Panc1 (cell line): ENCODE results near the gene CACNA1E.

Experiments
- POLR2AphosphoS5 ChIP-seq: IDR thresholded peaks from 2 replicates; pipeline ENCODE4 v1.6.1; 2012; ENCODE audit warnings: mild to moderate bottlenecking, low read depth, low read length, moderate library complexity
- REST ChIP-seq, 2 experiments: IDR thresholded peaks; 2 replicates each; pipeline ENCODE4 v1.6.1; 2011 to 2012; ENCODE audit warnings: low read depth in 2 of 2, control low read depth in 1 of 2, low read length in 1 of 2, mild to moderate bottlenecking in 1 of 2, moderate library complexity in 1 of 2; ENCODE audit not compliant: insufficient read depth in 1 of 2
- SIN3A ChIP-seq: IDR thresholded peaks from 2 replicates; pipeline ENCODE4 v1.6.1; 2012; ENCODE audit warnings: low read depth, mild to moderate bottlenecking, low read length, moderate library complexity, borderline replicate concordance; ENCODE audit not compliant: insufficient read depth
- TCF7L2 ChIP-seq: IDR thresholded peaks from 2 replicates; pipeline ENCODE4 v1.6.1; 2011; ENCODE audit warnings: mild to moderate bottlenecking, low read depth, low read length, inconsistent platforms
- TF ChIP-seq, protein P1 (sequence below): fragments of 450-650 bp; IDR thresholded peaks from 2 replicates; pipeline ENCODE4 v1.5.1; 2017; ENCODE audit warnings: mild to moderate bottlenecking

GRCh38 chr1:181448461-181448860 lies 34.9 kb upstream of the CACNA1E start:
- TF ChIP-seq, protein P1, sequence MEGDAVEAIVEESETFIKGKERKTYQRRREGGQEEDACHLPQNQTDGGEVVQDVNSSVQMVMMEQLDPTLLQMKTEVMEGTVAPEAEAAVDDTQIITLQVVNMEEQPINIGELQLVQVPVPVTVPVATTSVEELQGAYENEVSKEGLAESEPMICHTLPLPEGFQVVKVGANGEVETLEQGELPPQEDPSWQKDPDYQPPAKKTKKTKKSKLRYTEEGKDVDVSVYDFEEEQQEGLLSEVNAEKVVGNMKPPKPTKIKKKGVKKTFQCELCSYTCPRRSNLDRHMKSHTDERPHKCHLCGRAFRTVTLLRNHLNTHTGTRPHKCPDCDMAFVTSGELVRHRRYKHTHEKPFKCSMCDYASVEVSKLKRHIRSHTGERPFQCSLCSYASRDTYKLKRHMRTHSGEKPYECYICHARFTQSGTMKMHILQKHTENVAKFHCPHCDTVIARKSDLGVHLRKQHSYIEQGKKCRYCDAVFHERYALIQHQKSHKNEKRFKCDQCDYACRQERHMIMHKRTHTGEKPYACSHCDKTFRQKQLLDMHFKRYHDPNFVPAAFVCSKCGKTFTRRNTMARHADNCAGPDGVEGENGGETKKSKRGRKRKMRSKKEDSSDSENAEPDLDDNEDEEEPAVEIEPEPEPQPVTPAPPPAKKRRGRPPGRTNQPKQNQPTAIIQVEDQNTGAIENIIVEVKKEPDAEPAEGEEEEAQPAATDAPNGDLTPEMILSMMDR: no peak
- TF ChIP-seq REST (IDR thresholded peaks at IDR 0.05; ENCODE audit: insufficient read depth in 1 of 2, low read depth in 2 of 2, low read length in 1 of 2): no peak
- TF ChIP-seq POLR2AphosphoS5: no peak
- no peak for TF ChIP-seq TCF7L2
- no peak for TF ChIP-seq SIN3A
